GM19397 (cell line): ENCODE data around the gene AFAP1.

ENCODE experiments used
- ATAC-seq: cut with Tn5 transposase; IDR thresholded peaks from one replicate; pipeline ENCODE4 v1.9.1; 2021; ENCODE audit warnings: mild to moderate bottlenecking, moderate library complexity; ENCODE audit not compliant: unreplicated experiment

Gene AFAP1

GRCh38 chr4:7726665-7727413, 212.8 kb downstream of the AFAP1 start:
- ATAC-seq: no peak

- ATAC-seq: no peak
Observed at GRCh38 chr4:7725951-7726350, 213.7 kb downstream of the AFAP1 start.

- ATAC-seq: no peak
Observed at GRCh38 chr4:7723625-7724024, 216.0 kb downstream of the AFAP1 start.

GRCh38 chr4:7722766-7723387, 216.8 kb downstream of the AFAP1 start:
- ATAC-seq: no peak

- ATAC-seq: no peak
Observed at GRCh38 chr4:7721984-7722551, 217.6 kb downstream of the AFAP1 start.

GRCh38 chr4:7719354-7720174, 220.1 kb downstream of the AFAP1 start:
- no peak for ATAC-seq

GRCh38 chr4:7717946-7718490, 221.6 kb downstream of the AFAP1 start:
- no peak for ATAC-seq

GRCh38 chr4:7717161-7717560, 222.5 kb downstream of the AFAP1 start:
- ATAC-seq: no peak

- ATAC-seq: no peak
Observed at GRCh38 chr4:7716010-7716721, 223.5 kb downstream of the AFAP1 start.

- no peak for ATAC-seq
Observed at GRCh38 chr4:7715271-7716009, 224.2 kb downstream of the AFAP1 start.

- ATAC-seq: no peak
Observed at GRCh38 chr4:7714738-7715137, 224.9 kb downstream of the AFAP1 start.

GRCh38 chr4:7714176-7714575, 225.5 kb downstream of the AFAP1 start:
- ATAC-seq: no peak

GRCh38 chr4:7713757-7714156, 225.9 kb downstream of the AFAP1 start:
- ATAC-seq: no peak

GRCh38 chr4:7712021-7712671, 227.5 kb downstream of the AFAP1 start:
- no peak for ATAC-seq

GRCh38 chr4:7711307-7711963, 228.2 kb downstream of the AFAP1 start:
- ATAC-seq: no peak

- ATAC-seq: no peak
Observed at GRCh38 chr4:7710576-7711306, 228.9 kb downstream of the AFAP1 start.

- ATAC-seq: no peak
Observed at GRCh38 chr4:7710126-7710525, 229.5 kb downstream of the AFAP1 start.

GRCh38 chr4:7709431-7709830, 230.2 kb downstream of the AFAP1 start:
- ATAC-seq: no peak
